D721Med (cell line): ENCODE results near the gene RAMP3.

Experiments
- DNase-seq: peaks from one replicate; pipeline ENCODE4 v3.0.0; 2011; ENCODE audit warnings: low spot score; ENCODE audit not compliant: insufficient read length
- FAIRE-seq: peaks from 2 replicates; lab custom pipeline; 2011; peaks lifted over from hg19 to GRCh38; lab: Jason Lieb, UNC
- CTCF ChIP-seq: IDR thresholded peaks from 2 replicates; pipeline ENCODE4 v1.5.1; 2012; ENCODE audit warnings: mild to moderate bottlenecking, control low read depth; ENCODE audit not compliant: insufficient read depth; ENCODE audit errors: missing control alignments

RAMP3 gene

GRCh38 chr7:45230083-45230482 is 72.5 kb downstream of the RAMP3 start:
- FAIRE-seq (no peak), DNase-seq (no peak)
- TF ChIP-seq CTCF, result no peak

GRCh38 chr7:45230611-45231165 is 73.1 kb downstream of the RAMP3 start:
- FAIRE-seq (no peak), DNase-seq (no peak)
- TF ChIP-seq CTCF, result no peak

- no peak for FAIRE-seq
- TF ChIP-seq CTCF, result no peak
These were observed 75.7 kb downstream of the RAMP3 start for GRCh38 chr7:45233249-45233775.

More at GRCh38 chr7:45233249-45233775, 75.7 kb downstream of the RAMP3 start:
- no peak for DNase-seq
